Measurements from ENCODE around the gene KRT71.

KRT71 gene

GRCh38 chr12:52495389-52495788 lies 57.6 kb downstream of the KRT71 start:
- DNase-seq = no peak

GRCh38 chr12:52494518-52494917 lies 58.4 kb downstream of the KRT71 start:
- no peak for DNase-seq

GRCh38 chr12:52494100-52494499 lies 58.8 kb downstream of the KRT71 start:
- no peak for DNase-seq
